Parathyroid adenoma (tissue), 2 donors: ENCODE results near the gene KMT2D.

Experiments used
- H2AFZ ChIP-seq: fragments of 300-600 bp; sonication (generic); one replicate; pipeline ENCODE4 v1.7.0; 2017; ENCODE audit warnings: antibody characterized with exemption, mild to moderate bottlenecking
- H3K27ac ChIP-seq: fragments of 300-600 bp; sonication (generic); one replicate; pipeline ENCODE4 v1.7.0; 2017
- H3K27me3 ChIP-seq: fragments of 300-600 bp; sonication (generic); one replicate; pipeline ENCODE4 v1.7.0; 2017; ENCODE audit warnings: low read length; ENCODE audit not compliant: control insufficient read depth, insufficient read depth
- H3K36me3 ChIP-seq: fragments of 300-600 bp; sonication (generic); one replicate; pipeline ENCODE4 v1.7.0; 2017; ENCODE audit warnings: low read length; ENCODE audit not compliant: control insufficient read depth, insufficient read depth
- H3K4me1 ChIP-seq: fragments of 300-600 bp; sonication (generic); one replicate; pipeline ENCODE4 v1.7.0; 2017; ENCODE audit warnings: control low read depth
- H3K4me2 ChIP-seq: fragments of 300-600 bp; sonication (generic); one replicate; pipeline ENCODE4 v1.7.0; 2017; ENCODE audit warnings: low read length
- H3K4me3 ChIP-seq: fragments of 300-600 bp; sonication (generic); one replicate; pipeline ENCODE4 v1.7.0; 2017; ENCODE audit warnings: low read depth, low read length
- H3K79me2 ChIP-seq: fragments of 300-600 bp; sonication (generic); one replicate; pipeline ENCODE4 v1.7.0; 2017; ENCODE audit warnings: control low read depth
- H3K9ac ChIP-seq: fragments of 300-600 bp; sonication (generic); one replicate; pipeline ENCODE4 v1.7.0; 2017; ENCODE audit warnings: mild to moderate bottlenecking
- H3K9me3 ChIP-seq: fragments of 300-600 bp; sonication (generic); one replicate; pipeline ENCODE4 v1.7.0; 2017; ENCODE audit warnings: low read length; ENCODE audit not compliant: control insufficient read depth
- TF ChIP-seq, protein P1 (sequence below): fragments of 300-600 bp; sonication (generic); IDR thresholded peaks from one replicate; pipeline ENCODE4 v1.7.0; 2017; ENCODE audit warnings: antibody characterized with exemption, mild to moderate bottlenecking
- donor health status: primary hyperparathyroidism.

Gene KMT2D

DNA sequence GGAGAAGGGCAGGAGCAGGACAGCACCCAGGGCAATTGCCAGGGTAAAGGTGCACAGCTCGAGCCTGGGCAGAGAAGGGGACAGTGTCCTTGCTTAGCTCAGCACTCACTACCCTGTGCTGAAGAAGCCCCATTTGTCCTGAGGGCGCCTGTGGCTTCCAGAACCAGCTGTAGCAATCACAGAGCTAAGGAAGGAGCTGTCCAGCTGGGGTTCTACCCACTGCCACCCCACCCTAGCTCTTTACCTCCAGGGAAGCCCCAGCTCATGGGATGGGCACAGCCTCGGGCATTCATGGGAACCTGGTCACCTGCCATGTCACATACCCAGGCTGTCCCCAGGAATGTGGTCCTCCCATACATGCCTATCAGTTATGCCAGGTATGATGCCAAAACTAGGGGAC is 44.2 kb upstream of the KMT2D start:
- H3K4me1 ChIP-seq = peaks cover 5% of the 10 kb centered on the region
- H3K9ac ChIP-seq = no peak overlapping the region
- no peak overlapping the region for H3K27ac ChIP-seq
- peaks cover 9% of the 10 kb centered on the region for H3K79me2 ChIP-seq
- H3K4me3 ChIP-seq = no peak overlapping the region
- no peaks in the 10 kb centered on the region for H3K27me3 ChIP-seq
- no peak overlapping the region for H2AFZ ChIP-seq
- no peaks in the 10 kb centered on the region for H3K36me3 ChIP-seq
- TF ChIP-seq, protein P1, sequence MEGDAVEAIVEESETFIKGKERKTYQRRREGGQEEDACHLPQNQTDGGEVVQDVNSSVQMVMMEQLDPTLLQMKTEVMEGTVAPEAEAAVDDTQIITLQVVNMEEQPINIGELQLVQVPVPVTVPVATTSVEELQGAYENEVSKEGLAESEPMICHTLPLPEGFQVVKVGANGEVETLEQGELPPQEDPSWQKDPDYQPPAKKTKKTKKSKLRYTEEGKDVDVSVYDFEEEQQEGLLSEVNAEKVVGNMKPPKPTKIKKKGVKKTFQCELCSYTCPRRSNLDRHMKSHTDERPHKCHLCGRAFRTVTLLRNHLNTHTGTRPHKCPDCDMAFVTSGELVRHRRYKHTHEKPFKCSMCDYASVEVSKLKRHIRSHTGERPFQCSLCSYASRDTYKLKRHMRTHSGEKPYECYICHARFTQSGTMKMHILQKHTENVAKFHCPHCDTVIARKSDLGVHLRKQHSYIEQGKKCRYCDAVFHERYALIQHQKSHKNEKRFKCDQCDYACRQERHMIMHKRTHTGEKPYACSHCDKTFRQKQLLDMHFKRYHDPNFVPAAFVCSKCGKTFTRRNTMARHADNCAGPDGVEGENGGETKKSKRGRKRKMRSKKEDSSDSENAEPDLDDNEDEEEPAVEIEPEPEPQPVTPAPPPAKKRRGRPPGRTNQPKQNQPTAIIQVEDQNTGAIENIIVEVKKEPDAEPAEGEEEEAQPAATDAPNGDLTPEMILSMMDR = no peak
- H3K4me2 ChIP-seq = no peak overlapping the region
- no peaks in the 10 kb centered on the region for H3K9me3 ChIP-seq

DNA sequence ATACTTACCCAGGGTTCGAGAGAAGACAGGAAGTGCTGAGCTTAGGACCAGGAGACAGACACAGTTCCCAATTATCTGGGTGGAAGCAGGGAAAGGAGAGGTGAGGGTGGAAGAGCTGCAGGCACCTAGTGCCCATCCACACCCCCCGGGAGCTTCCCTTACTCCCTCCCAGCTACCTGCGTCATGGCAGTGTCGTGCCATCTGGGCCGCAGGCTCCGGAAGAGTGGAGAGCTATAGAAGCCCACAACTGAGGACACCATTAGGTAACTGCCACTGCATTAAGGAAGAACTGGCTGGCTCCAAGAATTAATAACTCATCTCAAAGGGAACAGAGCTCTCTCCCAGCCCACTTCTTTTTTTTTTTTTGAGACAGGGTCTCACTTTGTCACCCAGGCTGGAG is 39.8 kb upstream of the KMT2D start:
- H3K27ac ChIP-seq = no peak overlapping the region
- no peak overlapping the region for H3K9ac ChIP-seq
- no peaks in the 10 kb centered on the region for H3K4me1 ChIP-seq
- no peaks in the 10 kb centered on the region for H3K79me2 ChIP-seq
- H3K9me3 ChIP-seq = no peaks in the 10 kb centered on the region
- H3K36me3 ChIP-seq = no peaks in the 10 kb centered on the region
- no peak overlapping the region for H3K4me3 ChIP-seq
- H3K27me3 ChIP-seq = no peaks in the 10 kb centered on the region
- H3K4me2 ChIP-seq = no peak overlapping the region
- TF ChIP-seq, protein P1 = no peak
- no peak overlapping the region for H2AFZ ChIP-seq

DNA sequence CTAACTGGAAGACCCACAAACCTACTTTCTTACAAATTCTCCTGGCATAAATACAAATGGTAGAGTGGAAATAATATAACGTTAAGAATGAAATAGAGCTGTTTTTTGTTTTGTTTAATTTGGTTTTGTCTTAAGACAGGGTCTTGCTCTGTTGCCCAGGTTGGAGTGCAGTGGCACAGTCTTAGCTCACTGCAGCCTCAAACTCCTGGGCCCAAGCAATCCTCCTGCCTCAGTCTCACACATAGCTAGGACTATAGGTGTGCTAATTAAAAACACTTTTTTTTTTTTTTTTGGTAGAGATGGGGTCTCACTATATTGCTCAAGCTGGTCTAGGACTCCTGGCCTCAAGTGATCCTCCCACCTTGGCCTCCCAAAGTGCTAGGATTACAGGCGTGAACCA is 38.1 kb upstream of the KMT2D start:
- no peaks in the 10 kb centered on the region for H3K79me2 ChIP-seq
- H3K27ac ChIP-seq = no peak overlapping the region
- no peaks in the 10 kb centered on the region for H3K9me3 ChIP-seq
- no peak overlapping the region for H3K4me3 ChIP-seq
- TF ChIP-seq, protein P1 = no peak
- no peaks in the 10 kb centered on the region for H3K4me1 ChIP-seq
- no peak overlapping the region for H3K4me2 ChIP-seq
- no peak overlapping the region for H3K9ac ChIP-seq
- peaks cover 2% of the 10 kb centered on the region for H3K27me3 ChIP-seq
- no peak overlapping the region for H2AFZ ChIP-seq
- no peaks in the 10 kb centered on the region for H3K36me3 ChIP-seq

DNA sequence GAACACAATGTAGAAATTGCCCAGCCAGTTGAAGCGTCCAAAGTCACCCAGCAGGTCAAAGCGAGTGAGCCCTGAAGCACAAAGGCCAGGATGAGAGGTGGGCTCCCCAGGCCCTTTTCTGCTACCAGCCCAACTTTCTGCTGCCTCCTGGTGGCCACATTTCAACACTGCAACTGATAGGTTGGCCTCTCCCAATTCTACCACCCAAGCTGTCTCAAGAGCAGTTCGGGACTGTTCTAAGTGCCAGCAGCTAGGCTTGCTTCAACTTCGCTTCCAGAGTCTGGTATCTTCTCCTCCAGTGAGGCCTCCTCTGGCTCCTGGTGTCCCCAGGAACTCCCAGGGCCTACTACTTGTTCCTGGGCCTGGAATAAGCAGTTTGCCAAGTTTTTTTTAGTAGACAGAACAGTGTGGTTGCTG is 37.4 kb upstream of the KMT2D start:
- Histone ChIP-seq H3K36me3 (no peaks in the 10 kb centered on the region), H3K9me3 (no peaks in the 10 kb centered on the region), H2AFZ (no peak overlapping the region), H3K79me2 (no peaks in the 10 kb centered on the region), H3K4me2 (no peak overlapping the region), H3K27me3 (peaks cover 3% of the 10 kb centered on the region), H3K27ac (no peak overlapping the region), H3K4me1 (no peaks in the 10 kb centered on the region), H3K9ac (no peak overlapping the region), H3K4me3 (no peak overlapping the region)
- TF ChIP-seq, protein P1 = peak; percentile 77

DNA sequence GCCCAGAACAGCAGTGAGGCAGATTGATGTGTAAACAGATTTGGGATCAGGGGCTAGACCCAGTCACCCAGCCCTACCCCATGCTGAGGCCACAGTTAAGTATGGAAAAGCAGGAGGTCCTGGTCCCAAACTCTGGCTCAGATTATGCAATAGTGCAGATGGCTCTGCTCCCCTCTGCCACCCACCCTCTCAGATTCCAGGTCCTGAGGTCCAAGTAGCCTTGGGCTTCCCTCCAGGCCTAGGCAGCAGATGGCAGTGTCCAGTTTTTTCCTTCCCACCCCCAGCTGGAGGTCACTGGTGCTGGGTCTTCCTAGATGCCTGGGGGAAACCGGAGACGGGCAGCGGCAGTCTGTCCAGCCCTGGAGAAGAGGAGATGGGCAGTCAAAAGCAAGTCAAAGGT is 36.8 kb upstream of the KMT2D start:
- no peak overlapping the region for H3K4me2 ChIP-seq
- H3K9ac ChIP-seq = no peak overlapping the region
- peaks cover 6% of the 10 kb centered on the region for H3K27me3 ChIP-seq
- H3K4me3 ChIP-seq = no peak overlapping the region
- TF ChIP-seq, protein P1 = no peak
- no peaks in the 10 kb centered on the region for H3K4me1 ChIP-seq
- no peaks in the 10 kb centered on the region for H3K36me3 ChIP-seq
- no peak overlapping the region for H2AFZ ChIP-seq
- H3K9me3 ChIP-seq = no peaks in the 10 kb centered on the region
- H3K27ac ChIP-seq = no peak overlapping the region
- no peaks in the 10 kb centered on the region for H3K79me2 ChIP-seq
